Endothelial cell (in vitro differentiated cells): ENCODE results near the gene DAZAP1. TPM values are rescaled to one million over a fixed set of nuclear protein-coding genes. Genes with fewer than 3 reads are reported as not detected.

Experiments used
- DNase-seq: peaks from one replicate; pipeline ENCODE4 v3.0.0; 2021; ENCODE audit warnings: low spot score
- H3K27ac Mint-ChIP-seq: one replicate; pipeline ENCODE4 v1.8.0; 2021; ENCODE audit warnings: mixed read lengths, inconsistent platforms; ENCODE audit not compliant: unreplicated experiment
- H3K27me3 Mint-ChIP-seq: one replicate; pipeline ENCODE4 v1.8.0; 2021; ENCODE audit warnings: mild to moderate bottlenecking, moderate library complexity, mixed read lengths, inconsistent platforms; ENCODE audit not compliant: unreplicated experiment
- H3K36me3 Mint-ChIP-seq: one replicate; pipeline ENCODE4 v1.8.0; 2021; ENCODE audit warnings: mild to moderate bottlenecking, low read depth, mixed read lengths, inconsistent platforms; ENCODE audit not compliant: unreplicated experiment
- H3K4me1 Mint-ChIP-seq: one replicate; pipeline ENCODE4 v1.8.0; 2021; ENCODE audit warnings: mild to moderate bottlenecking, mixed read lengths, inconsistent platforms; ENCODE audit not compliant: unreplicated experiment
- H3K4me3 Mint-ChIP-seq: one replicate; pipeline ENCODE4 v1.8.0; 2021; ENCODE audit warnings: mild to moderate bottlenecking, mixed read lengths, inconsistent platforms; ENCODE audit not compliant: unreplicated experiment
- H3K9me3 Mint-ChIP-seq: one replicate; pipeline ENCODE4 v1.8.0; 2021; ENCODE audit warnings: mixed read lengths, inconsistent platforms; ENCODE audit not compliant: unreplicated experiment
- CTCF ChIP-seq: fragments of 200-600 bp; sonication (generic); IDR thresholded peaks from one replicate; pipeline ENCODE4 v1.5.0; 2021; ENCODE audit warnings: antibody characterized with exemption; ENCODE audit not compliant: unreplicated experiment
- total RNA-seq: library from RNA; stranded (reverse); fragmentation: NEBNext Ultra II Directional; extraction: Animal tissue kit (Norgen Biotek cat#: 25700); gene quantifications from one replicate; pipeline ENCODE4 v1.2.1, GENCODE V29; 2021; ENCODE audit not compliant: unreplicated experiment

The DAZAP1 gene
- total RNA-seq, 1 donor from 2014 or later, result 145 TPM

DNA sequence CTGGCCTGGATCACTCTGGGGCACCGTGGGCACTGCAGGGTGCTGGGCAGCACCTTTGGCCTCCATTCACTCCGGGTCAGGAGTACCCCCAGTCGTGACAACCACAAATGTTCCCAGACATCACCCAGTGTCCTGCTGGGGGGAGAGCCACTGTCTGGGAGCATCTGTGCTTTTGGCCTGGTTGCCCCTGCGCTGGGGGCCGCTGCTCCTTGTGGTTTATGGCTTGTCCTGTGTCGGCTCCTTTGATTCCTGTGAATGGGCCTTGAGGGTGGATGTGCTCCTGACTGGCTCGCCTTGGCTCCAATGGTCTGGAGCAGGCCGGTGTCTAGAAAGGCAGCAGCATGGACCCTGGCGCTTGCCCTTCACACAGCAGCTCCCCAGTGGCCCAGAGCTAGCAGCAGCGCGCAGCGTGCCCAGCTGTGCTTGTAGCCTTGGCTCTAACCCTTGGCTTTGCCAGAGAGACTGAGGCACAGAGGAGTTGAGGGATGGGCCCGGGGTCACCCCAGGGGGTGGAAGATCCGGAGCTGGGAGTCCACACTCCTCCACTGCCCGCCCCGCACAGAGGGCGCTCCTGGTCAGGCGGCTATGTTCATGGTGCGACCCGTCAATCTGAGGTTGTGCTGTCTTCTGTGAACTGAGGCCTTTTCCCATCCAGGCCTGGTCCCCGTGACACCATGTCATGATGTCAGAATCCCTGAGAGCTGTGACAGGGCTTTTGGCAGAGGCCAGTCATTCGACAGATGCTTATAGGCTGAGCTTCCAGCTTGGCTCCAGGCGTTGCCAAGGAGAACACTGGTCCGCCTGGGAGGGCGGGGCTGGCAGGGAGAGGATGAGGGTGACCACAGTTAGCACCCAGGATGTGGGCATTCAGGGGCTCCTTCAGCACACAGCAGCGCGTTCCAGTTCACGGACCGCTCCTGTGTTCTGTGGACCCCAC, 4.1 kb downstream of the DAZAP1 start:
- peaks cover 34% of the 10 kb centered on the region for H3K4me1 Mint-ChIP-seq
- H3K27ac Mint-ChIP-seq, result peak overlapping the region; percentile 21
- H3K9me3 Mint-ChIP-seq, result no peaks in the 10 kb centered on the region
- peak overlapping the region; percentile 72 for H3K4me3 Mint-ChIP-seq
- TF ChIP-seq CTCF, result no peak
- peaks cover 20% of the 10 kb centered on the region for H3K27me3 Mint-ChIP-seq
- H3K36me3 Mint-ChIP-seq, result peaks cover 10% of the 10 kb centered on the region
- DNase-seq, result no peak

DNA sequence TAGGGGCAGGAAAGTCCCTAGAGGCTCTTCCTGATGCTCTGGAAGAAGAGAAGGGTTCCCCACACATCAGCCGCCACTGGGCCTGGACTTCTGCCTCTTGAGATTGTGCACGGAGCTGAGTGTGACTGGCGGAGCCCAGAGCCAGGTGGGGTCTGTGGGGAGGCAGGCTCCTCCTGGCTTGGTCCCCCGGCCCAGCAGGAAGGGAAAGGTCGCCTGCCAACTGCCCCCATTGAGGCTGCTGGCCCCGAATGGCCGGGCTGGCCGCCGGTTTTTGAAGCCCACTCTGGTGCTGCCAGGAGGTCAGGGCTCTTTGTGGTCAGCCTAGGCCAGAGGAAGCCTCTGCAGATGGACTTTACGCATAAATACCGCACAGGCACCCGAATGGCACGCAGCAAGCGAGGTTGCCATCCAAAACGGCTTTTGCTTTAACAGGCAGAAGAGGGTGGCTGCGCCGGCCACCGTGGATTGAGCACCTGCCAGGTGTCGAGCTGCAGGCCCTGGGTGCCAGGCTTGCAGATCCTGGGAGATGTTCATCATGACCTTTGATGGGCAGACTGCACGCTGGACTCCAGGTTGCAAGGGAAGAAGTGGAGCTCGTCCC, 5.0 kb downstream of the DAZAP1 start:
- no peak overlapping the region for H3K27ac Mint-ChIP-seq
- no peak for DNase-seq
- no peak for TF ChIP-seq CTCF
- H3K36me3 Mint-ChIP-seq, result peaks cover 8% of the 10 kb centered on the region
- H3K9me3 Mint-ChIP-seq, result no peaks in the 10 kb centered on the region
- H3K27me3 Mint-ChIP-seq, result peaks cover 18% of the 10 kb centered on the region
- H3K4me3 Mint-ChIP-seq, result no peak overlapping the region
- peaks cover 33% of the 10 kb centered on the region for H3K4me1 Mint-ChIP-seq

- no peak overlapping the region for H3K27ac Mint-ChIP-seq
Measured at GRCh38 chr19:1412995-1413800, 5.8 kb downstream of the DAZAP1 start.

GRCh38 chr19:1416014-1416841, 8.8 kb downstream of the DAZAP1 start:
- H3K27ac Mint-ChIP-seq, result peak overlapping the region; percentile 74
- peaks cover 20% of the 10 kb centered on the region for H3K36me3 Mint-ChIP-seq
- peaks cover 15% of the 10 kb centered on the region for H3K4me1 Mint-ChIP-seq
- H3K27me3 Mint-ChIP-seq, result peaks cover 10% of the 10 kb centered on the region
- DNase-seq, result no peak
- TF ChIP-seq CTCF, result no peak
- no peaks in the 10 kb centered on the region for H3K9me3 Mint-ChIP-seq
- H3K4me3 Mint-ChIP-seq, result no peak overlapping the region

More at GRCh38 chr19:1412995-1413800, 5.8 kb downstream of the DAZAP1 start:
- no peak for DNase-seq
- no peaks in the 10 kb centered on the region for H3K9me3 Mint-ChIP-seq
- peaks cover 13% of the 10 kb centered on the region for H3K36me3 Mint-ChIP-seq
- no peak for TF ChIP-seq CTCF
- H3K27me3 Mint-ChIP-seq, result peaks cover 22% of the 10 kb centered on the region
- H3K4me3 Mint-ChIP-seq, result no peak overlapping the region
- H3K4me1 Mint-ChIP-seq, result peaks cover 36% of the 10 kb centered on the region
